ENCODE data around the gene MIEN1. TPM values are rescaled to one million over a fixed set of nuclear protein-coding genes. Genes with fewer than 3 reads are reported as not detected.
A peak's percentile ranks its signal among the peaks of the same experiment; 100 is the strongest.

The MIEN1 gene
- total RNA-seq, 1 experiment from 2014 or later, result 50.8 TPM

GRCh38 chr17:39696731-39697130, 33.6 kb downstream of the MIEN1 start:
- Histone ChIP-seq H3K79me2 (ENCODE audit: insufficient read depth, low read length) (peaks cover 11% of the 10 kb centered on the region), H2BK20ac (ENCODE audit: low read depth, low read length, poor library complexity, severe bottlenecking) (no peak overlapping the region), H3K14ac (ENCODE audit: insufficient read depth, low read length) (no peak overlapping the region), H4K8ac (replicated peaks; ENCODE audit: insufficient read length, low read depth, low read length) (no peak overlapping the region), H3K27me3 (ENCODE audit: insufficient read depth, low read length) (no peaks in the 10 kb centered on the region), H3K4me2 (ENCODE audit: insufficient read depth, insufficient read length, low read length) (peak overlapping the region; percentile 17), H4K5ac (ENCODE audit: insufficient read length, low read depth, low read length) (no peak overlapping the region), H3K27ac (ENCODE audit: insufficient read length, low read depth, low read length) (peak overlapping the region; percentile 11), H3K23me2 (ENCODE audit: insufficient read length, low read depth, low read length, poor library complexity, severe bottlenecking) (peaks cover 8% of the 10 kb centered on the region), H3K9me3 (ENCODE audit: control insufficient read depth, low read depth, low read length) (no peaks in the 10 kb centered on the region), H3K23ac (ENCODE audit: insufficient read length, low read depth, low read length) (no peak overlapping the region), H4K20me1 (ENCODE audit: control insufficient read depth, insufficient read depth, insufficient read length) (no peaks in the 10 kb centered on the region), H2BK15ac (ENCODE audit: low read depth, low read length) (no peak overlapping the region), H3K4me1 (ENCODE audit: insufficient read depth, low read length) (peaks cover 26% of the 10 kb centered on the region; the same call in 1 of the 2 replicates), H3K56ac (ENCODE audit: insufficient read length, low read depth, low read length) (no peak overlapping the region), H3K79me1 (ENCODE audit: insufficient read depth, low read depth, low read length, poor library complexity, severe bottlenecking) (no peaks in the 10 kb centered on the region), H3K4ac (ENCODE audit: low read depth, low read length) (no peak overlapping the region), H2AK5ac (ENCODE audit: insufficient read length, low read length) (no peak overlapping the region), H3K9ac (ENCODE audit: extremely low read depth, insufficient read length, low read length) (no peak overlapping the region), H2BK5ac (ENCODE audit: insufficient read length, low read length) (no peak overlapping the region), H2BK12ac (ENCODE audit: insufficient read length, low read depth, low read length) (no peak overlapping the region), H2BK120ac (ENCODE audit: low read depth, low read length, poor library complexity, severe bottlenecking) (no peak overlapping the region), H3K18ac (ENCODE audit: insufficient read length, low read depth, low read length) (no peak overlapping the region), H3T11ph (ENCODE audit: low read length) (no peak overlapping the region), H2AFZ (ENCODE audit: low read length) (no peak overlapping the region), H4K91ac (ENCODE audit: insufficient read length, low read depth, low read length) (no peak overlapping the region)
- peaks cover 46 to 56% of the 10 kb centered on the region in 2 experiments for H3K4me1 Mint-ChIP-seq
- no peak for DNase-seq
- no CpG with 5 or more reads among the region's 6 CpGs for WGBS (ENCODE audit: extremely low coverage, insufficient read length, low lambda C conversion rate)
- H3K4me3 Mint-ChIP-seq, result peak overlapping the region in 1 of 2 experiments; percentile 73; a peak in 3 of 5 replicates
- H3K36me3 Mint-ChIP-seq (ENCODE audit: insufficient read depth in 1 of 3, low read depth in 3 of 3), result peaks cover 4 to 8% (median 4%) of the 10 kb centered on the region in 3 experiments; a peak in 6 of 7 replicates
- no peak for TF ChIP-seq CTCF (conservative IDR thresholded peaks at IDR 0.05)
- H3K9me3 Mint-ChIP-seq, result no peaks in the 10 kb centered on the region
- H3K27ac Mint-ChIP-seq, result peak overlapping the region; percentile 86 to 95 (median 92)
- no peaks in the 10 kb centered on the region; the same call in 1 of the 2 replicates for H3K27me3 Mint-ChIP-seq (ENCODE audit: low read depth)

All from H9 (cell line).